ENCODE results near the gene PPP1R17.

Gene PPP1R17

DNA sequence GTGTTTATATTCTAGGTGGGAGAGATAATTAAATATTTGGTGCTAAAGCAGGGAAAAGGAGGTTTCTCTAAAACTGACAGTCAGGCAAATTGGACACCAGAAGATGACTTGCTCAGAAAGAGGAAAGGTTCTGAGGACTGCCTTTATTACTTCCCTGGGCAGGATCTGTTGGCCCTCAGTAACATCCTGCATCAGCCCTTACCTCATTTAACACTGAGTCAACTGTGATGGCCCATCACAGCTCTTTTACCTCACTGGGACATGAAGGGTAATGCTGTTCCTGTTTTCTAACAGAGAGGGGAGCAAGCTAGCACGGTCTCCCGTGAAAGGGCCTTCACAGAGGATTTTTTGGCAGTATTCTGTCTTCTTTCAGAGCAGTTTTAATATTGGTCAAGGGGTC is 12.0 kb downstream of the PPP1R17 start:
- no peak for DNase-seq (ENCODE audit: low read depth in 2 of 2)

GRCh38 chr7:31702354-31702753 is 15.3 kb downstream of the PPP1R17 start:
- no peak for DNase-seq (ENCODE audit: low read depth in 2 of 2)

DNA sequence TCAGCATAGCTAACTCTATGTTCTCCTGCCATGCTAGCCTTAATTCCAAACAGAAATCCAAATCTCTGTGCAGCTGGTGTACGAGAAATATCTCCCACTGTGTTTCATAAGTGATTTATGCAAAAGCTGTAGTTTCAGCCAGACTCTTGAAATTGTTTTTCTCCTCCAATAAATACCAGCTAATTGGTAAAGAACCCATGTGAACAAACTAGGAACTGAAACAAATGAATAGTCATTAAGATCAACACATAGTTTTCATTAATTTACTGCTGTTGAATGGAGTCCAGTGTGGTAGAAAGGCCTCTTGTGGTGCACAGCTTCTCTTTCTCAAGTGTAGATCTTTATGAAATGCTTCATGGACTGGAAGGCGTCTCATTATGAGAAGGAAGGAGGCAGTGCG is 18.4 kb downstream of the PPP1R17 start:
- no peak for DNase-seq (ENCODE audit: low read depth in 2 of 2)

DNA sequence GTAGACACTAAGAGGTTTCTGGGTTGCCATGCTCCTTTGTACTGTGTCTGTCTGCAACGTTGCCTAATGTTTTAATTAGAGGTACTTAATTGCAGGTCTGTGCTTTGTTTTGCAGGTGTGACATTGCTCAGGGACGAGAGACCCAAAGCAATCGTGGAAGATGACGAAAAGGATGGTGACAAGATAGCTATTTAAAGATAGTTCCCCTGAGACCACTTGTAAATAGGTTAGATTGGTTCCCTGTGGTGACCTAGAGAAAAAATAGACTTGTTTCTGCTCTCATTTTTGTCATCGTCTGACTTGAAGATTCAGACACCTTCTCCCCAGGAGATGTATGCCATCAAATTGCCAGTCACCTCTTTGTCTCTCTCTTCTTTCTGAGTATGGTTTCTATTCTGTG is 20.1 kb downstream of the PPP1R17 start:
- DNase-seq (ENCODE audit: low read depth in 2 of 2) = no peak

DNA sequence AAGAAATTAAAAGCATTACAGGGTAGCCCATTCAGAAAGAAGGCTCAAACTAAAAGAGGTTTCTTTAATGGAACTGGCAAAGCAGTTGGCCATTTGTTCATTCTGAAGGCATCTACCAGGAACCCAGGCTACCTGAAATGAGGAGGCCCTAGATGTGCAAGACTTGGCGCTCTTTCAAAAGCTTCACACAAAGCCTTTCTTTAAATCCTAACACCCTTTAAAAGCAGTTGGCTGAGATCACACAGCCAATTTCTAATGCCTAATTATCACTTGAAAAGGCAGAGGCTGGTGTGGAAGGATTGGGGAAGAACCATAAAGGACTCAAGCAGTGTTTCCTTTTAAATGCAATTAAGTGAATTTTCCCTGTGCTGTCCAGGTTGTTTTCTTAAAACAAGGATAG is 23.2 kb downstream of the PPP1R17 start:
- no peak for DNase-seq (ENCODE audit: low read depth in 2 of 2)

DNA sequence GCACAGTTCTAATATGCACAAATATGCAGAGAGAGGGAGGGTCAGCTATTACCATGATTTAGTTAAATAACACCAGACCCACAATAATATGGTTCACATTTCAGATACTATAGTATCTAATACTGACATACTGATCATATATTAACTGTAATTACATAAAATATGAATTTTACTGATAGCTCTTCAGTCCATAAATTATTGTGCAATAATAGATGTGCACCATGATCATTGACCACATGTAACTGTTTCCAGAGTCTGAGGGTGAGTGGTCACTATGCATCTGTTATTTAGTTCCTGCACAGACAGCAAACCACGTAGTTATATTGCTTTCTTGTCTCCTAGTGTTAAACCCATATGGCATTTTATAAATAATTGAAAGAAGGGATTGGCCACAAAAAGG is 29.3 kb downstream of the PPP1R17 start:
- DNase-seq (ENCODE audit: low read depth in 2 of 2) = no peak

DNA sequence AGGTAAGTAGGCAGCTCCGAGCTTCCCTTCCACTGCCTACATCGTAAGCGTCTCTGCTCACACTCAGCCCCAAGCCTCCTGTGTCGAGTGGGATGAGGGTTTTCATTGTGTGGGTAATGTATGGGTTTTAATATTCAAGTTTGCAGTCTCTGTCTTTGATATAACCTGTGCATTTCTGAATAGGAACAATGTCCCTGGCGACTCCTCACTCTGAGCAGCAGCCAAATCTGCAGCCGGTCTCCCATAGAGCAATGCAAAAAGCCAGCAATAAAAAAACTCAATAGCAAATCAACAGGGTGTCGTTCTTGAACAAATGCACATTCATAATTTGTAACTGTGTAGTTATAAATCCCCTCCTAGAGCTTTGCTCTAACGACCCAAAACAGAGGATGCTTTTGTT is 33.4 kb downstream of the PPP1R17 start:
- no peak for DNase-seq (ENCODE audit: low read depth in 2 of 2)

DNA sequence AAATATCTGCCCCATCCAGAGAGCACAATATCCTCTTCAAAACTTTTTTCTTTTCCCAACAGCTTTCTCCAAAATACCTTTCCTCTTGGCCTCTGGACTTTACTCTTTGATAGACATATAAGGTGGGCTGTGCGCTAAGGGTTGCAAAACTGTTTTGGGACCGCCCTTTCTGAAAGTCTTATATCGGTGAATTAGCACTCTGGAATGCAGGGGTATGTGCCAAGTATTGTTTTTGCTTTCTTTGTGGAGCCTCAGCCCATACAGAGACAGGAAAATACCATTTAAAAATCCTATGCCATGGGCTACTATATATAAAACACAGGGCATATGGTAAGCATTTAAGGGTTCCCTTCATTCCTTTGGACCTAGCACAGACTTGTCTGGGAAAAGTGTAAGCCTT is 37.7 kb downstream of the PPP1R17 start:
- no peak for DNase-seq (ENCODE audit: low read depth in 2 of 2)

DNA sequence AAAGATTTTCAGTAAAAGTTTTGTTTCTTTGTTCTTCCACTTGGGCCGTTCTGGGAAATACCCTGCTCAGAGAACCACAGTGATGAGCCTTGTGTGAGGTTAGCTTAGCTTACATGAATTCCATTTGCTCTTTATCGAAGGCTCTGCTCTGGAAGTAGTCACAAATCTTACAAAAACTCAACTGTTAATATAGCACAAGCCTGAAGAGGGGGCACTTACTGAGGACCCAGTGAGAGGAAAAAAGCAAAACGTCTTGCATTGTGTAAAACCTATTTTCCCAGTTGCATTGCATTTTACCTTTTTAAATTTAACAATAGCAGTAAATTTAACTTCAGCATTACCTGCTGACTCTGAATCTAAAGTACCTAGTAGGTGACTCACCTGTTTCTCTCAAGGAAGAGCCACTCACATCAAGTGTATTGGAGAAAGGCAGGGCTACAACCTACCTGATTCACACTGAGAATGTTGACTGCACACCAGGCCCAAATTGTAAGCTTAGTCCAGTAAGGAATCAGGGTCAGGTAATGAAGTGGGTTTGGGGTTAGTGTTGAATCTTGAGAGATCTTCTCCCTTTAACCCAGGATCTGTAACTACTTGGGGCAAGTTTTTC is 42.3 kb downstream of the PPP1R17 start:
- DNase-seq (ENCODE audit: low read depth in 2 of 2) = no peak

GRCh38 chr7:31734456-31734855 is 47.4 kb downstream of the PPP1R17 start:
- no peak for DNase-seq (ENCODE audit: low read depth in 2 of 2)

DNA sequence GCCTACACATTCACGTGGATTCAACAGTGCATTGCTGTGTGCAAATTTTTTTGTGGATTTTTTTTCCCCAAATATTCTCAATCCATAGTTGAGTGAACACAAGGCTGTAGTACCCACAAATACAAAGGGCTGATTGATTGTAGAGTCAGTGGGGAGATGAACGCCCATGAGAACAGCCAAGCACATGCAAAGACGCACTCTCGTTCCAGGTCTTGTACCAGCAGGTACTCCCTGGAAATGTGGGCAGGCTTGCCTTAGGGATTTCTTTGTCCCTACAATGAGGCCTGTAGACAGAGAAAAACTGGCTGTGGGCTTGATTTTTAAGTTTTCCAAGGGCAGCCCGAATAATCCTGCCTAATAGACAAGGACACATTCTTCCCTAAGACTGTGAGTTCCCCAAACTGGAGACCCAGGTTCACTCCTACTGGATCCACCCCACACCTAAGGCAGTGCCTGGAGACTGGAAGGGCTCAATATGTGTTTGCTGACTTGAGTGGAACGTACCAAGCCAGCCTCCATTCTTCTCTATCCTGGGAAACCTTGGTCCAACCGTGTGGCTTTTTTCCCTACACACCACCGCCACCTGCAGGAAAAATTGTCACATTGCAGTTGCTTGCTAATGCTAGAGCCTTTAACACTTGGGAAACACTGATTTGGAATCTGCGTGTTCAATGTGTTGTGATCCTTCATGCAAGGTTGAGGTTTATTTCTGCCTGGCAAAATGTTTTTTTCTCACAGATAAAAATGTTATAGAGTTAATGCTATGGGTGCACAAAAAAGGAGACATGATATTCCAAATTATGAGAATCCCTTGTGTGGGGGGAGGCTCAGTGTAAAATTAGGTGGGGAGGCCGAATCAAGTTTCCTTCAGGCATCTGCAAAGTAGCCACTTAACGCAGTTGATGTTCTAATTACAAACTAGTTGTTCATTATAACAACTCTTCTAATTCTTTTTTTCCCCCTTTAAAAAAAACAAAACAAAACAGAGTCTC is 49.3 kb downstream of the PPP1R17 start:
- DNase-seq (ENCODE audit: low read depth in 2 of 2) = no peak

DNA sequence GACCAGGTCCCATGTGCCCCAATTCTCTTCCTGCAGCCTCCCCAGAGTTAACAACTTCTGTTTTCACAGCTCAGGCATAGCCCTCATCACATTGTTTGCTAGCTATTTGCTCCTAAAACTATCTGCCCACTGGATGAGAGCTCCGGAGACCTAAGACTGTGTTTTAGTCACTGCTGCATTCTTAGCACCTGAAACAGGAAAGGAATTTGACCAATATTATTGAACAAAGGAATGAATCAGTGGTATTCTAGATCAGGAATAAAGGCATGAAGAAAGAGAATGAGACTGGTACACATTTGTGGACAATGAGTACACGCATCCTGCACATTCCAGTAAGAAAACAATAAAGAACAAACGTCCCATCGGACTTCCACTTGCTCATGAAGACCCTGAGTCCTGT is 54.8 kb downstream of the PPP1R17 start:
- DNase-seq (ENCODE audit: low read depth in 2 of 2) = no peak

DNA sequence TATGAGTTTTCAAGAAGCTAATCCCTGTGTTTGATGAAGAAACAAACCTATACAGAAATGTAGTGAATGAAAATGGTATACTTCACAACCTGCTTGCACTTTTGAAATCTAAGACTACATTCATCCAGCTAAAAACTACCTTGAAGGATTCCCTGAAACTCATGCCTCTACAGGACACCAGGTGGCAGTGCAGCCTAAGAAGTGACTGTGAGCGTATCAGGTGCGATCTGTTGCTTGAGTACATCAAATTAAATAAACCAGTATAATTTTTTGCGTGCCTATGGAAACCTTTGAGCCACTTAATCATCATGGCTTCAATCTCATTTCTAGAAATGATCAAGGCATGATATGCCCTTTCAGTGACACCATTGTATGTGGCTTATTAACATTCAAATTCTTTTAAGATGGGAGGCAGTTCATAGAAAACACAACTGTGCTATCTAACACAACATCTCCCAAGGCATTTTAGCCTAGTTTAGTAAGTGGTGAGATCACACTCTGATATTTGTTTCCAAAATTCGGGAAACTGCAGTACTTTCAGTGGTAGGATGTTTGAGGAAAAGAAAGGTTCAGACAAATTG is 57.4 kb downstream of the PPP1R17 start:
- DNase-seq (ENCODE audit: low read depth in 2 of 2) = peak in 1 of 2 donors; percentile 24

DNA sequence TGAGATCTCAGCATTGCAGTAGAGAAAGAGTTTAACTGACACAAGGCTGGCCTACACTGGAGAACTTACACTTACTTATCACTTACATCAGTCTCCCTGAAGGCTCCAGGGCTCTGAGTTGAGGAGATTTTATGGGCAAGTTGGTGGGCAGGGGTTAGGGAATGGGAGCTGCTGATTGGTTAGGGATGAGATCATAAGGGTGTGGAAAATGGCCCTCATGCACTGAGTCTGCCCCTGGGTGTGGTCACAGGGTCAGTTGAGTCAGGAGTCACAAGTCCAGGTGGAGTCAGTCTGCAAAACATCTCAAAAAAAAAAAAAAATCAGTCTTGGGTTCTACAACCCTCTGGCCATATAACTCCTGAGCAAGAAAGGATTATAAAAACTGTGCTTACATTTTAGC is 60.5 kb downstream of the PPP1R17 start:
- DNase-seq (ENCODE audit: low read depth in 2 of 2) = no peak

- DNase-seq (ENCODE audit: low read depth in 2 of 2) = no peak
Measured at GRCh38 chr7:31748084-31748483, 61.1 kb downstream of the PPP1R17 start.

- no peak for DNase-seq (ENCODE audit: low read depth in 2 of 2)
Measured at GRCh38 chr7:31751726-31752125, 64.7 kb downstream of the PPP1R17 start.

Measured in activated CD4-positive, alpha-beta T cell treated with anti-CD3 and anti-CD28 coated beads for 24 hours (primary cell).